ENCODE results near the gene PTPRD.

DNA sequence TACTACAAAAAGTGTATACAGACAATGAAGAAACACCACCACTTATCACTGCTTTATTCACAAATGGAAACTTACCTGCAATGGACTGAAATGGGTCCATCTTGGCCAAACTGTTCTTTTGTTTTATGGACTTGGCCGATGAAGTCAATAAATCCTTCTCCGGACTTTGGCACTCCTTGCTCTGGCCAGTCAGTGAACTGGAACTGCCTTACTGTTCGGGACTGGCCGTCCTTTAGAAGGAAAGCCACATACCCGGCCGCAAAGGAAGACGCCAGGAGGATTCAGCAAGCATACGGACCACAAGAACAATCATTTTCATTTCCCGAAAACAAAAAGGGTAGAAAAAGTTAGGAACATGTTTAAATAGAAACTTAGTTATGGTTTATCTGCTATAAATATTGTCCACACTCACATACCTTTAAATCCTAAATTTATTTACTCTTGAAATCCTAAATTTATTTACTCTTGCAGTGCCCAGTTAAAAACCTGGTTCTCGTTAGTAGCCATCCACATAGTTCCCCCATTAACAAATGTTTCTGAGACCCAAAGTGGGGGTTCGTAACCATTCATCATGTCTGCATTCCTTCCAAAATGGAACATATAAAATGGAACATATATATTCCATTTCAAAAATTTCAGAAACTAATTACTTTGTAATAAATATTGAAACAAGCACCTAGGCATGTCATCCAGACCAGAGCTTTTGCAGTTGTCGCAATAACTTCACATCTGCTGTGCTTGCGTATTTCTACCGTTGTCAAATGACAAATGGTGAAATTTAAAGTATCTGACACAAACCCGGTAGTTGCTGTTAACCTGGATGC, 2281.1 kb downstream of the PTPRD start:
- TF ChIP-seq ZNF274 (IDR thresholded peaks at IDR 0.05; ENCODE audit: low read depth, low read length) (no peak), YY1 (IDR thresholded peaks at IDR 0.05; ENCODE audit: insufficient read depth, insufficient read length) (no peak), SUZ12 (IDR thresholded peaks at IDR 0.05; ENCODE audit: extremely low read depth, insufficient read depth, insufficient read length) (no peak)
